Upper lobe of right lung (tissue), 1 donor: ENCODE results near the gene ARHGEF12. TPM values are rescaled to one million over a fixed set of nuclear protein-coding genes. Genes with fewer than 3 reads are reported as not detected.

Experiments used
- ATAC-seq: fragments of 200-7000 bp; cut with Tn5 transposase; one replicate; pipeline ENCODE4 v1.9.1; 2020; ENCODE audit warnings: mild to moderate bottlenecking, moderate library complexity
- DNase-seq: peaks from one replicate; pipeline ENCODE4 v3.0.0-alpha.2; 2020
- H3K27ac ChIP-seq: fragments of 200-600 bp; one replicate; pipeline ENCODE4 v1.8.0; 2022
- H3K27me3 ChIP-seq: fragments of 200-600 bp; one replicate; pipeline ENCODE4 v1.8.0; 2022; ENCODE audit warnings: mild to moderate bottlenecking
- H3K36me3 ChIP-seq: fragments of 200-600 bp; one replicate; pipeline ENCODE4 v1.8.0; 2022
- H3K4me1 ChIP-seq: fragments of 200-600 bp; one replicate; pipeline ENCODE4 v1.8.0; 2022
- H3K4me3 ChIP-seq: fragments of 200-600 bp; one replicate; pipeline ENCODE4 v1.8.0; 2022; ENCODE audit warnings: mild to moderate bottlenecking
- H3K9me3 ChIP-seq: fragments of 200-600 bp; one replicate; pipeline ENCODE4 v1.8.0; 2022
- intact Hi-C: fragments of 100-400 bp; cut with DNase I; formaldehyde crosslinking; loops from one replicate; pipeline ENCODE4 v1.11.0; 2022
- long read RNA-seq: library from polyadenylated mRNA; unstranded; transcript quantifications from one replicate; pipeline ENCODE4 v2.0.0, GENCODE V29; 2021
- total RNA-seq: library from RNA; stranded (reverse); fragmentation: NEBNext Ultra II Directional; extraction: Animal tissue kit (Norgen Biotek cat#: 25700); gene quantifications from one replicate; pipeline ENCODE4 v1.2.1, GENCODE V29; 2021
- TF ChIP-seq, protein P1 (sequence below): fragments of 200-600 bp; IDR thresholded peaks from one replicate; pipeline ENCODE4 v1.8.0; 2022; ENCODE audit warnings: antibody characterized with exemption
- donor health status: DM: no; HTN: yes; CAD: no; lungs with severe emphysema.

The ARHGEF12 gene, protein sequence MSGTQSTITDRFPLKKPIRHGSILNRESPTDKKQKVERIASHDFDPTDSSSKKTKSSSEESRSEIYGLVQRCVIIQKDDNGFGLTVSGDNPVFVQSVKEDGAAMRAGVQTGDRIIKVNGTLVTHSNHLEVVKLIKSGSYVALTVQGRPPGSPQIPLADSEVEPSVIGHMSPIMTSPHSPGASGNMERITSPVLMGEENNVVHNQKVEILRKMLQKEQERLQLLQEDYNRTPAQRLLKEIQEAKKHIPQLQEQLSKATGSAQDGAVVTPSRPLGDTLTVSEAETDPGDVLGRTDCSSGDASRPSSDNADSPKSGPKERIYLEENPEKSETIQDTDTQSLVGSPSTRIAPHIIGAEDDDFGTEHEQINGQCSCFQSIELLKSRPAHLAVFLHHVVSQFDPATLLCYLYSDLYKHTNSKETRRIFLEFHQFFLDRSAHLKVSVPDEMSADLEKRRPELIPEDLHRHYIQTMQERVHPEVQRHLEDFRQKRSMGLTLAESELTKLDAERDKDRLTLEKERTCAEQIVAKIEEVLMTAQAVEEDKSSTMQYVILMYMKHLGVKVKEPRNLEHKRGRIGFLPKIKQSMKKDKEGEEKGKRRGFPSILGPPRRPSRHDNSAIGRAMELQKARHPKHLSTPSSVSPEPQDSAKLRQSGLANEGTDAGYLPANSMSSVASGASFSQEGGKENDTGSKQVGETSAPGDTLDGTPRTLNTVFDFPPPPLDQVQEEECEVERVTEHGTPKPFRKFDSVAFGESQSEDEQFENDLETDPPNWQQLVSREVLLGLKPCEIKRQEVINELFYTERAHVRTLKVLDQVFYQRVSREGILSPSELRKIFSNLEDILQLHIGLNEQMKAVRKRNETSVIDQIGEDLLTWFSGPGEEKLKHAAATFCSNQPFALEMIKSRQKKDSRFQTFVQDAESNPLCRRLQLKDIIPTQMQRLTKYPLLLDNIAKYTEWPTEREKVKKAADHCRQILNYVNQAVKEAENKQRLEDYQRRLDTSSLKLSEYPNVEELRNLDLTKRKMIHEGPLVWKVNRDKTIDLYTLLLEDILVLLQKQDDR (N-terminal part only)
- 132 TPM for total RNA-seq
- long read RNA-seq, partial matches to known transcripts: 35 of 59 reads
- long read RNA-seq, other reads (novel, unspliced or antisense): 24 of 59 reads

DNA sequence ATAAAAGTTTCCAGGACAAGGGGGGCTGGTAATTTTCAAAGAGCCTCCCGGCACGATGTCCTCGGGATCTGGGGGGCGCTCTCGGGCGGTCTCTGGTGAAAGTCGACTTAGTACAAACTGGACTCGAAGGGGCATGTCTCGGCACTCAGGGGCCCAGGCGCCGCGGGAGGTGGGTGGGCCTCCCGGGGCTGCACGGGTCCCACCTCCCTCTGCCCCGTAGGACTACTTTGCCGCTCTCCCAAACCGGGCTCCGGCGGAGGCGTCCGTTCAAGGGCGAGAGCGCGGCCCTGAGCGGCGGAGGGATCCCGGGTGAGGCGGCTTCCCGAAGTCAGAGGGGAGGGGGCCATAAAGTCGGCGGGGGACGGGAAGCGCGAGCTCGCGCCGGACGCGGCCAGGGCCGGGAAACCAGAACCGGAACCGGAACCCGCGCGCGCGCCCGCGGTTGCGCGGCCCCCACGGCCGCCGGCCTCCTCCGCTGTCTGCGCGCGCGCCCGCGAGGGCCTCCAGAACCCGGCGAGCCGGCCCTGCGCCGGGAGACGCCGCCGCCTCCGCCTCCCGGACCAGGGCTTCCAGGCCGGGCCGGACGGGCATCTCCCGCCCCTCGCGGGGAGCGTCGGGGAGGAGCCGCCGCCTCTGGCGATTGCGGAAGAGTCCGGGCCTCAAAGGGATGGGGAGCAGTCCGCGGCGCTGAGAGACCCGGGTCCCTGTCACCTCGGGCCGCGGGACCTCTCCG lies at the start of gene ARHGEF12:
TSS of gene ARHGEF12 (plus strand) at position 506 of the 733 bp plus-strand sequence. CDS start 831 bp downstream, outside the sequence.
- TF ChIP-seq, protein P1, sequence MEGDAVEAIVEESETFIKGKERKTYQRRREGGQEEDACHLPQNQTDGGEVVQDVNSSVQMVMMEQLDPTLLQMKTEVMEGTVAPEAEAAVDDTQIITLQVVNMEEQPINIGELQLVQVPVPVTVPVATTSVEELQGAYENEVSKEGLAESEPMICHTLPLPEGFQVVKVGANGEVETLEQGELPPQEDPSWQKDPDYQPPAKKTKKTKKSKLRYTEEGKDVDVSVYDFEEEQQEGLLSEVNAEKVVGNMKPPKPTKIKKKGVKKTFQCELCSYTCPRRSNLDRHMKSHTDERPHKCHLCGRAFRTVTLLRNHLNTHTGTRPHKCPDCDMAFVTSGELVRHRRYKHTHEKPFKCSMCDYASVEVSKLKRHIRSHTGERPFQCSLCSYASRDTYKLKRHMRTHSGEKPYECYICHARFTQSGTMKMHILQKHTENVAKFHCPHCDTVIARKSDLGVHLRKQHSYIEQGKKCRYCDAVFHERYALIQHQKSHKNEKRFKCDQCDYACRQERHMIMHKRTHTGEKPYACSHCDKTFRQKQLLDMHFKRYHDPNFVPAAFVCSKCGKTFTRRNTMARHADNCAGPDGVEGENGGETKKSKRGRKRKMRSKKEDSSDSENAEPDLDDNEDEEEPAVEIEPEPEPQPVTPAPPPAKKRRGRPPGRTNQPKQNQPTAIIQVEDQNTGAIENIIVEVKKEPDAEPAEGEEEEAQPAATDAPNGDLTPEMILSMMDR: peak; percentile 27
- intact Hi-C loops: no loop called here
- DNase-seq: peak; percentile 98
- Histone ChIP-seq H3K4me1 (peaks cover 22% of the 10 kb centered on the region), H3K27ac (peak within 1 kb of the TSS; percentile 94), H3K36me3 (no peaks in the 10 kb centered on the region), H3K4me3 (peak within 1 kb of the TSS; percentile 74), H3K9me3 (no peaks in the 10 kb centered on the region), H3K27me3 (no peaks in the 10 kb centered on the region)
- peak; percentile 93 for ATAC-seq

DNA sequence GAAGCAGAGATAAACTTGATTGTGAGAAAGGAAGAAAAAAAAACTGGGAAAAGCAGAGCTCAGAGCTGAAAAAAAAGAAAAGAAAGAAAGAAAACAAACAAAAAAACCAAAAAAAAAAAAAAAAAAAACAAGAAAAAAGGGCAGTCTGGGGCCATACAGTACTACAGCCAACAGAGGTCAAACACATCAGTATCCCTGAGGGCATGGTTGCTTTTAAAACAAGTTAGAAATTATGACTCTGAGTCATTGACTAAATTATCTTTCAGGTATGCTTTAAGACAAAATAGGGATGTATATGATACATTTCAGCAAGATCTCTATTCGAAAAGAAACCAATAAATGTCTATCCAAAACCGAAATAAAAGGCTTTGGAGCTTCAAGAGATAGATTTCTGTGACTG lies 48.2 kb upstream of the ARHGEF12 start:
- no peaks in the 10 kb centered on the region for H3K27me3 ChIP-seq
- intact Hi-C loops: no loop called here
- no peak overlapping the region for H3K4me3 ChIP-seq
- ATAC-seq (no peak), DNase-seq (no peak)
- TF ChIP-seq, protein P1: no peak
- no peaks in the 10 kb centered on the region for H3K4me1 ChIP-seq
- no peaks in the 10 kb centered on the region for H3K9me3 ChIP-seq
- no peak overlapping the region for H3K27ac ChIP-seq
- H3K36me3 ChIP-seq: no peaks in the 10 kb centered on the region

DNA sequence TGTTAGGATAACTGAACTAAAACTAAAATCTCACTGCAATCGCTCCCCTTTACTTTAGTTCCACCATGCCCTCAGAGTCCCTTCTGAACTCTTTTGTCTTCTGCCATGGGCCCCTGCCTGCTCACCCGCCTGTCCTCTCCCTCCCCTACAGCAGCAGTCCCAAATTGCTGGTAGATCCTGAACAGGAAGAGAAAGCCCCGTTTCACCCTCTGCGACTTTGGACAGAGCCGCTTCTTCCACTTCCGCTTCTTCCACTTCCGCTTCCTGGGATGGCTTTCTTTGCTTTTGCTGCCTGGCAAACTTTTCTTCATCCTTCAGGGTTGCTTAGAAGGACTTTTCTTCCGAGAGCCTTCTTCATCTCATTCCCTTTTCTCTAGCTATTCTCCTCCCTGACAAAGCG lies 46.8 kb upstream of the ARHGEF12 start:
- no peaks in the 10 kb centered on the region for H3K9me3 ChIP-seq
- no peak overlapping the region for H3K4me3 ChIP-seq
- ATAC-seq: no peak
- no peaks in the 10 kb centered on the region for H3K36me3 ChIP-seq
- TF ChIP-seq, protein P1: no peak
- no peak for DNase-seq
- intact Hi-C loops: no loop called here
- no peaks in the 10 kb centered on the region for H3K4me1 ChIP-seq
- H3K27ac ChIP-seq: no peak overlapping the region
- peaks cover 10% of the 10 kb centered on the region for H3K27me3 ChIP-seq

DNA sequence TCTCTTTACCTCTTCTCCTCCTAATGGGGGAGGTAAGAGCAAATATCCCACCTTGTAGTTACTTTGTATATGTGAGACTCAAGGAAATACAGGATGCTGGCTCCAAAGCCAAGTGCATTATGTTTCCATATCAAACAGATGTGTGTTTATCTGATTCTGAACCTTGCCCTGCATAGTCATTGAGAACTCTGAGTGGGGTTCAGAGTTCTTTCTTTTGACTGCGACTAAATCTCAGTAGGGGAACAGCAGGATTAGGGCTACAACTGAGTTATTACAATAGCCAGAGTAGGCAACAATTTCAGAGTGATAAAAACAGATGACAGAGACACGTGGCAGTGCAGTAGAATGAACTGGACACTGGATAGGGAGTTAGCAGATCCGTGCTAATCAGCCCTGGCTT lies 45.3 kb upstream of the ARHGEF12 start:
- DNase-seq (no peak), ATAC-seq (no peak)
- Histone ChIP-seq H3K4me3 (no peak overlapping the region), H3K27ac (no peak overlapping the region), H3K27me3 (peaks cover 10% of the 10 kb centered on the region), H3K9me3 (no peaks in the 10 kb centered on the region), H3K4me1 (no peaks in the 10 kb centered on the region), H3K36me3 (no peaks in the 10 kb centered on the region)
- intact Hi-C loops: no loop called here
- TF ChIP-seq, protein P1: no peak
